Cardiac fibroblast (primary cell): ENCODE measurements around the gene CFAP57.

Experiments used
- DNase-seq, 2 donors: peaks; one replicate each; pipeline versions ENCODE4 v3.0.0 to v3.0.0-alpha.2; 2010; ENCODE audit warnings: low read depth in 2 of 2
- H3K4me3 ChIP-seq, 2 donors: replicated peaks in 1 of 2; 1 replicate in 1 of 2; 2 replicates in 1 of 2; pipeline ENCODE4 v1.5.1; 2011; ENCODE audit warnings: low read depth in 2 of 2, low read length in 2 of 2, mild to moderate bottlenecking in 2 of 2, moderate library complexity in 1 of 2
- TF ChIP-seq, protein P1 (sequence below): IDR thresholded peaks from one replicate; pipeline ENCODE4 v1.5.1; 2011; ENCODE audit warnings: low read depth, mild to moderate bottlenecking, low read length, inconsistent platforms

The CFAP57 gene

GRCh38 chr1:43299101-43299500 is 127.0 kb downstream of the CFAP57 start:
- no peak for DNase-seq
- no peak overlapping the region for H3K4me3 ChIP-seq
- TF ChIP-seq, protein P1, sequence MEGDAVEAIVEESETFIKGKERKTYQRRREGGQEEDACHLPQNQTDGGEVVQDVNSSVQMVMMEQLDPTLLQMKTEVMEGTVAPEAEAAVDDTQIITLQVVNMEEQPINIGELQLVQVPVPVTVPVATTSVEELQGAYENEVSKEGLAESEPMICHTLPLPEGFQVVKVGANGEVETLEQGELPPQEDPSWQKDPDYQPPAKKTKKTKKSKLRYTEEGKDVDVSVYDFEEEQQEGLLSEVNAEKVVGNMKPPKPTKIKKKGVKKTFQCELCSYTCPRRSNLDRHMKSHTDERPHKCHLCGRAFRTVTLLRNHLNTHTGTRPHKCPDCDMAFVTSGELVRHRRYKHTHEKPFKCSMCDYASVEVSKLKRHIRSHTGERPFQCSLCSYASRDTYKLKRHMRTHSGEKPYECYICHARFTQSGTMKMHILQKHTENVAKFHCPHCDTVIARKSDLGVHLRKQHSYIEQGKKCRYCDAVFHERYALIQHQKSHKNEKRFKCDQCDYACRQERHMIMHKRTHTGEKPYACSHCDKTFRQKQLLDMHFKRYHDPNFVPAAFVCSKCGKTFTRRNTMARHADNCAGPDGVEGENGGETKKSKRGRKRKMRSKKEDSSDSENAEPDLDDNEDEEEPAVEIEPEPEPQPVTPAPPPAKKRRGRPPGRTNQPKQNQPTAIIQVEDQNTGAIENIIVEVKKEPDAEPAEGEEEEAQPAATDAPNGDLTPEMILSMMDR, result no peak

DNA sequence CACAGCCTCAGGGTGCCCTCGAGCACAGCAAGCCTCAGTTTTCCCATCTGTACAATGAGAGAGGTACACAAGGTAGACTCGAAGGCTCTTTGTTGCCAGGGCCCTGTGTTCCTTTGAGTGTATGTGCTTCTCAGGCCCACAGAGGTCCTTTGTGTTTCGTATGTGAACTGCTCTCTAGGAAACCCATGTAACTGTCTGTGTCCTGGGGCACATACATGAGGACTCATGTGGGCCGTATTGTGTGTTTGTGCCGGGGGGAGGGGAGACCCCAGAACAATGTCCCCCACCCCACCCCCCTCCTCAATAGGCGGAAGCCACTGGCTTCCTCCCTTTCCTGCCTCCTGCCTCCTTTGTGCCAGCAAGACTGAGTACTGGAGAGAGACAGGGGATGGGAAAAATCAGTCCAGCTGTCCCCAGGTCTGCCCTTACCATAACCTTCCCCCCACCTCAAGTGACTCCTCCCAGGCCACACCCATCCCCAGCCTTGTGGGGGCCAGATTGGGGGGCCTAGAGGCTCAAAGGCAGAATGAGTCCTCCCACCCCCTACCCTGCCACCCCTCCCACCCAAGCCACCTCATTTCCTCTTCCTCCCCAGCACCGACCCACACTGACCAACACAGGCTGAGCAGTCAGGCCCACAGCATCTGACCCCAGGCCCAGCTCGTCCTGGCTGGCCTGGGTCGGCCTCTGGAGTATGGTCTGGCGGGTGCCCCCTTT is 128.4 kb downstream of the CFAP57 start, which contains the start of gene TIE1:
Gene TIE1, plus strand, starts transcription at position 605 of the 717 bp plus-strand sequence. Its CDS starts 90 bp downstream, at position 695.
- TF ChIP-seq, protein P1, result no peak
- peak; percentile 15 to 28 for DNase-seq
- H3K4me3 ChIP-seq, result peak within 1 kb of the TSS in 1 of 2 donors; percentile 33

GRCh38 chr1:43302201-43302600 is 130.1 kb downstream of the CFAP57 start:
- TF ChIP-seq, protein P1, result no peak
- no peak for DNase-seq
- no peak overlapping the region for H3K4me3 ChIP-seq

GRCh38 chr1:43302721-43303470 is 130.8 kb downstream of the CFAP57 start:
- TF ChIP-seq, protein P1, result no peak
- peak in 1 of 2 donors; percentile 33 for DNase-seq
- H3K4me3 ChIP-seq, result no peak overlapping the region

DNA sequence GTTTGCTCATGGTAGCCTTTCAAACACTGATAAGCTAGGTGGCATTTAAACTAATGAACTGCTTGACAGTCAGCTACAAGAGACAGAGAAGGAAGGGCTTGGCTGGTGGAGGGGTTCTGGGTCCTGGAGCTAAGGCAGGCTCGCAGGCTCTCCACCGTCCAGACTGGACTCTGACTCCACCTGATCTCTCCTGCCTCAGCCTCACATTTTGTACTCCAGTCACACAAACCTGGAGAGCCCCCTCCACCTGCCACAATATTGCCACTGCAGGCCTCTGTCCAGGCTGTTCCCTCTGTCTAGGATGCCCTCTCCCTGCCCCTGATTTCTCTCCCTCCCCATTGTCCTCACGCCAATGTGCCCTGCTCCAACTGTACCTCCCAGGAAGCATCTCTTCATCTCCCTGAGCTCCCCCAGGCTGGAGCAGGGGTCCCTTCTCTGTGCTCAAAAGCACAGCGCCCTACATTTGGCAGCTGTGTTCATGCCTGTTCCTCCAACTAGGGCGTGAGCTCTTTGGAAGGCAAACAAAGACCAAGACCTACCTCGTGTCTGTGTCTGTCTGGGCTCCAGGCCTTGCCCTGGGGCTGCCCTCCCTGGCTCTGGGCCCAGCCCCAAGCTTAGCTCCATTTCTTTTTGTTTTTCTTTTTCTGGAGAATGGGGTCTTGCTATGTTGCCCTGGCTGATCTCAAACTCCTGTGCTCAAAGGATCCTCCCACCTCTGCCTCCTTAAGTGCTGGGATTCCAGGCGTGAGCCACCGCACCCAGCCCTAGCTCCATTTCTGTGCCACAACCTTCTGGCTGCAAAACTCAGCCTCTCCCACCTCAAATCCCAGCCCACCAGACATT is 131.6 kb downstream of the CFAP57 start:
- TF ChIP-seq, protein P1, result no peak

More for the DNA sequence above, 131.6 kb downstream of the CFAP57 start:
- no peak for DNase-seq
- H3K4me3 ChIP-seq, result no peak overlapping the region
